Loucy (cell line): ENCODE measurements around the gene E4F1.

Source experiments
- H2AFZ ChIP-seq: fragments of 200-600 bp; sonication (generic); 2 replicates; pipeline ENCODE4 v1.6.0; 2016; ENCODE audit warnings: antibody characterized with exemption, mild to moderate bottlenecking, low read length, moderate library complexity
- H3F3A ChIP-seq: fragments of 200-600 bp; 2 replicates; pipeline ENCODE4 v1.6.0; 2016; ENCODE audit warnings: antibody characterized with exemption, low read depth, mild to moderate bottlenecking
- H3K27me3 ChIP-seq: fragments of 200-600 bp; sonication (generic); 2 replicates; pipeline ENCODE4 v1.6.1; 2014; ENCODE audit warnings: low read length, mild to moderate bottlenecking; ENCODE audit not compliant: insufficient read depth, poor library complexity, severe bottlenecking
- H3K36me3 ChIP-seq: fragments of 200-600 bp; sonication (generic); 2 replicates; pipeline ENCODE4 v1.6.1; 2016; ENCODE audit warnings: low read length; ENCODE audit not compliant: insufficient read depth
- H3K4me1 ChIP-seq: fragments of 200-600 bp; sonication (generic); 2 replicates; pipeline ENCODE4 v1.5.1; 2014; ENCODE audit warnings: low read length, mild to moderate bottlenecking; ENCODE audit not compliant: insufficient read depth, poor library complexity, severe bottlenecking
- H3K4me2 ChIP-seq: fragments of 200-600 bp; sonication (generic); 2 replicates; pipeline ENCODE4 v1.6.0; 2014; ENCODE audit warnings: antibody characterized with exemption, low read length, low read depth, mild to moderate bottlenecking; ENCODE audit not compliant: poor library complexity, severe bottlenecking
- H3K4me3 ChIP-seq: fragments of 200-600 bp; sonication (generic); 2 replicates; pipeline ENCODE4 v1.5.1; 2014; ENCODE audit warnings: low read length, mild to moderate bottlenecking, mixed read lengths; ENCODE audit not compliant: poor library complexity, severe bottlenecking
- H3K79me2 ChIP-seq: fragments of 200-600 bp; sonication (generic); 2 replicates; pipeline ENCODE4 v1.6.1; 2014; ENCODE audit warnings: low read length; ENCODE audit not compliant: insufficient read depth
- H3K9ac ChIP-seq: fragments of 200-600 bp; sonication (generic); 2 replicates; pipeline ENCODE4 v1.6.0; 2014; ENCODE audit warnings: mild to moderate bottlenecking, low read depth, low read length, moderate library complexity; ENCODE audit not compliant: poor library complexity, severe bottlenecking
- H3K9me2 ChIP-seq: fragments of 200-600 bp; sonication (generic); replicated peaks from 2 replicates; pipeline ENCODE4 v1.6.1; 2016; ENCODE audit warnings: low read depth, low read length, mixed read lengths
- H3K9me3 ChIP-seq: fragments of 200-600 bp; sonication (generic); 2 replicates; pipeline ENCODE4 v1.6.1; 2014; ENCODE audit warnings: mild to moderate bottlenecking, antibody characterized with exemption, low read length, low read depth; ENCODE audit not compliant: insufficient read depth
- H4K20me1 ChIP-seq: fragments of 200-600 bp; sonication (generic); 2 replicates; pipeline ENCODE4 v1.6.0; 2014; ENCODE audit warnings: antibody characterized with exemption, low read length, mild to moderate bottlenecking; ENCODE audit not compliant: insufficient read depth, poor library complexity, severe bottlenecking
- CTCF ChIP-seq: fragments of 200-600 bp; sonication (generic); conservative IDR thresholded peaks from 2 replicates; pipeline ENCODE4 v1.5.1; 2014; ENCODE audit warnings: mild to moderate bottlenecking, antibody characterized with exemption, low read length
- EZH2phosphoT487 ChIP-seq: fragments of 200-600 bp; IDR thresholded peaks from 2 replicates; pipeline ENCODE4 v1.6.1; 2018; ENCODE audit warnings: antibody characterized with exemption, mild to moderate bottlenecking, moderate library complexity, borderline replicate concordance

E4F1 gene

GRCh38 chr16:2194166-2194834, 29.1 kb upstream of the E4F1 start:
- no peaks in the 10 kb centered on the region for H3K4me1 ChIP-seq
- H3K27me3 ChIP-seq: no peaks in the 10 kb centered on the region
- no peaks in the 10 kb centered on the region for H3K9me2 ChIP-seq
- no peak overlapping the region for H3K9ac ChIP-seq
- TF ChIP-seq CTCF: no peak
- TF ChIP-seq EZH2phosphoT487: no peak
- no peak overlapping the region for H3K4me3 ChIP-seq
- H3K79me2 ChIP-seq: no peaks in the 10 kb centered on the region
- H3K9me3 ChIP-seq: no peaks in the 10 kb centered on the region
- no peaks in the 10 kb centered on the region for H3F3A ChIP-seq
- no peaks in the 10 kb centered on the region for H3K36me3 ChIP-seq
- H3K4me2 ChIP-seq: no peak overlapping the region
- no peak overlapping the region for H2AFZ ChIP-seq
- no peaks in the 10 kb centered on the region for H4K20me1 ChIP-seq

- Histone ChIP-seq H3K4me2 (no peak overlapping the region), H3F3A (no peaks in the 10 kb centered on the region), H3K4me3 (no peak overlapping the region), H4K20me1 (no peaks in the 10 kb centered on the region), H3K27me3 (no peaks in the 10 kb centered on the region), H3K9ac (no peak overlapping the region), H3K9me3 (no peaks in the 10 kb centered on the region), H2AFZ (no peak overlapping the region), H3K9me2 (no peaks in the 10 kb centered on the region), H3K36me3 (no peaks in the 10 kb centered on the region), H3K4me1 (no peaks in the 10 kb centered on the region), H3K79me2 (no peaks in the 10 kb centered on the region)
- peak; percentile 48 for TF ChIP-seq CTCF
- no peak for TF ChIP-seq EZH2phosphoT487
Measured at GRCh38 chr16:2194852-2195321, 28.5 kb upstream of the E4F1 start.

GRCh38 chr16:2195322-2196161, 27.8 kb upstream of the E4F1 start:
- Histone ChIP-seq H3K79me2 (no peaks in the 10 kb centered on the region), H3K9me2 (no peaks in the 10 kb centered on the region), H3K4me3 (peak overlapping the region; percentile 44), H2AFZ (no peak overlapping the region), H3K4me2 (peak overlapping the region; percentile 54), H3K4me1 (no peaks in the 10 kb centered on the region), H3K27me3 (no peaks in the 10 kb centered on the region), H3K36me3 (no peaks in the 10 kb centered on the region), H4K20me1 (no peaks in the 10 kb centered on the region), H3F3A (no peaks in the 10 kb centered on the region), H3K9me3 (no peaks in the 10 kb centered on the region), H3K9ac (no peak overlapping the region)
- TF ChIP-seq EZH2phosphoT487 (no peak), CTCF (no peak)
